ENCODE measurements around the gene KCNAB2. TPM values are rescaled to one million over a fixed set of nuclear protein-coding genes. Genes with fewer than 3 reads are reported as not detected.

The KCNAB2 gene
- total RNA-seq, 1 donor from 2014 or later, result 2.7 TPM

- H3K4me3 ChIP-seq (ENCODE audit: low read depth, low read length), result no peak overlapping the region
These were observed 68.1 kb downstream of the KCNAB2 start for GRCh38 chr1:6113745-6114144.

GRCh38 chr1:6116137-6116536 lies 70.4 kb downstream of the KCNAB2 start:
- TF ChIP-seq CTCF (IDR thresholded peaks at IDR 0.05; ENCODE audit: insufficient read depth, low read length, poor library complexity, severe bottlenecking), result no peak
- no peak for DNase-seq (ENCODE audit: low read depth)

More at GRCh38 chr1:6113745-6114144, 68.1 kb downstream of the KCNAB2 start:
- peaks cover 5% of the 10 kb centered on the region for H3K27me3 ChIP-seq (ENCODE audit: control insufficient read depth, insufficient read depth, low read length)
- no peak for TF ChIP-seq CTCF (IDR thresholded peaks at IDR 0.05; ENCODE audit: insufficient read depth, low read length, poor library complexity, severe bottlenecking)
- no peak for DNase-seq (ENCODE audit: low read depth)
- H3K36me3 ChIP-seq (ENCODE audit: control insufficient read depth, insufficient read depth, low read length), result no peaks in the 10 kb centered on the region

GRCh38 chr1:6117064-6117463 lies 71.4 kb downstream of the KCNAB2 start:
- no peak overlapping the region for H3K4me3 ChIP-seq (ENCODE audit: low read depth, low read length)
- no peak for DNase-seq (ENCODE audit: low read depth)
- no peak for TF ChIP-seq CTCF (IDR thresholded peaks at IDR 0.05; ENCODE audit: insufficient read depth, low read length, poor library complexity, severe bottlenecking)
- no peaks in the 10 kb centered on the region for H3K27me3 ChIP-seq (ENCODE audit: control insufficient read depth, insufficient read depth, low read length)
- H3K36me3 ChIP-seq (ENCODE audit: control insufficient read depth, insufficient read depth, low read length), result no peaks in the 10 kb centered on the region

More at GRCh38 chr1:6116137-6116536, 70.4 kb downstream of the KCNAB2 start:
- no peak overlapping the region for H3K4me3 ChIP-seq (ENCODE audit: low read depth, low read length)
- H3K27me3 ChIP-seq (ENCODE audit: control insufficient read depth, insufficient read depth, low read length), result no peaks in the 10 kb centered on the region
- no peaks in the 10 kb centered on the region for H3K36me3 ChIP-seq (ENCODE audit: control insufficient read depth, insufficient read depth, low read length)

GRCh38 chr1:6117624-6118023 lies 71.9 kb downstream of the KCNAB2 start:
- no peak for TF ChIP-seq CTCF (IDR thresholded peaks at IDR 0.05; ENCODE audit: insufficient read depth, low read length, poor library complexity, severe bottlenecking)
- Histone ChIP-seq H3K27me3 (ENCODE audit: control insufficient read depth, insufficient read depth, low read length) (no peaks in the 10 kb centered on the region), H3K36me3 (ENCODE audit: control insufficient read depth, insufficient read depth, low read length) (no peaks in the 10 kb centered on the region), H3K4me3 (ENCODE audit: low read depth, low read length) (no peak overlapping the region)
- DNase-seq (ENCODE audit: low read depth), result no peak

GRCh38 chr1:6118415-6118814 lies 72.7 kb downstream of the KCNAB2 start:
- Histone ChIP-seq H3K4me3 (ENCODE audit: low read depth, low read length) (no peak overlapping the region), H3K27me3 (ENCODE audit: control insufficient read depth, insufficient read depth, low read length) (no peaks in the 10 kb centered on the region), H3K36me3 (ENCODE audit: control insufficient read depth, insufficient read depth, low read length) (no peaks in the 10 kb centered on the region)
- TF ChIP-seq CTCF (IDR thresholded peaks at IDR 0.05; ENCODE audit: insufficient read depth, low read length, poor library complexity, severe bottlenecking), result no peak
- no peak for DNase-seq (ENCODE audit: low read depth)

GRCh38 chr1:6121021-6121421 lies 75.3 kb downstream of the KCNAB2 start:
- no peak overlapping the region for H3K4me3 ChIP-seq (ENCODE audit: low read depth, low read length)
- TF ChIP-seq CTCF (IDR thresholded peaks at IDR 0.05; ENCODE audit: insufficient read depth, low read length, poor library complexity, severe bottlenecking), result no peak
- peaks cover 3% of the 10 kb centered on the region for H3K27me3 ChIP-seq (ENCODE audit: control insufficient read depth, insufficient read depth, low read length)
- H3K36me3 ChIP-seq (ENCODE audit: control insufficient read depth, insufficient read depth, low read length), result no peaks in the 10 kb centered on the region
- DNase-seq (ENCODE audit: low read depth), result no peak
